Thyroid gland (tissue), 4 donors: Measurements from ENCODE around the gene KCNH6. TPM values are rescaled to one million over a fixed set of nuclear protein-coding genes. Genes with fewer than 3 reads are reported as not detected.

Experiments used
- DNase-seq, 2 donors: peaks; one replicate each; pipeline ENCODE4 v3.0.0-alpha.2; 2019
- H3K27ac ChIP-seq, 3 donors: fragments of 200-600 bp; sonication (generic); 1 replicate in 2 of 3; 2 replicates in 1 of 3; pipeline ENCODE4 v1.5.1; 2016 to 2019; ENCODE audit warnings: mild to moderate bottlenecking in 1 of 3, moderate library complexity in 1 of 3
- H3K27me3 ChIP-seq: fragments of 200-600 bp; sonication (generic); one replicate; pipeline ENCODE4 v1.5.1; 2019
- H3K36me3 ChIP-seq, 2 donors: fragments of 200-600 bp; sonication (generic); one replicate each; pipeline ENCODE4 v1.5.1; 2016 to 2019
- H3K4me1 ChIP-seq, 2 donors: fragments of 200-600 bp; sonication (generic); one replicate each; pipeline ENCODE4 v1.5.1; 2017 to 2019
- H3K4me3 ChIP-seq, 3 donors: fragments of 200-600 bp; sonication (generic); replicated peaks in 1 of 3; 1 replicate in 2 of 3; 2 replicates in 1 of 3; pipeline ENCODE4 v1.5.1; 2016; ENCODE audit warnings: mild to moderate bottlenecking in 1 of 3
- H3K9me3 ChIP-seq: fragments of 200-600 bp; sonication (generic); one replicate; pipeline ENCODE4 v1.5.1; 2017
- CTCF ChIP-seq, 6 experiments: fragments of 200-600 bp in 3 of 6; fragments of 450-650 bp in 3 of 6; sonication (generic) in 3 of 6; IDR thresholded peaks; one replicate each; pipeline ENCODE4 v1.5.1; 2016 to 2019; ENCODE audit warnings: antibody characterized with exemption in 6 of 6, mild to moderate bottlenecking in 2 of 6, inconsistent platforms in 1 of 6, moderate library complexity in 1 of 6
- POLR2A ChIP-seq, 2 donors: fragments of 450-650 bp; IDR thresholded peaks; one replicate each; pipeline ENCODE4 v1.6.1; 2017; ENCODE audit warnings: antibody characterized with exemption in 2 of 2, mild to moderate bottlenecking in 2 of 2, moderate library complexity in 1 of 2
- WGBS, 2 donors: methylation state at CpG; one replicate each; pipeline ENCODE4 v1.1.5; 2017; 5-methylcytosine and 5-hydroxymethylcytosine counted together
- intact Hi-C: fragments of 100-400 bp; cut with DNase I; formaldehyde crosslinking; loops from one replicate; pipeline ENCODE4 v1.15.1; 2023
- total RNA-seq, 4 donors: library from RNA; depleted of rRNA; stranded (reverse); fragments of >200 nt; gene quantifications; one replicate each; pipeline ENCODE4 v1.2.3, GENCODE V29; 2016

KCNH6 gene
- total RNA-seq, 4 donors from 2014 or later = 0.67 TPM; not detected in 3

DNA sequence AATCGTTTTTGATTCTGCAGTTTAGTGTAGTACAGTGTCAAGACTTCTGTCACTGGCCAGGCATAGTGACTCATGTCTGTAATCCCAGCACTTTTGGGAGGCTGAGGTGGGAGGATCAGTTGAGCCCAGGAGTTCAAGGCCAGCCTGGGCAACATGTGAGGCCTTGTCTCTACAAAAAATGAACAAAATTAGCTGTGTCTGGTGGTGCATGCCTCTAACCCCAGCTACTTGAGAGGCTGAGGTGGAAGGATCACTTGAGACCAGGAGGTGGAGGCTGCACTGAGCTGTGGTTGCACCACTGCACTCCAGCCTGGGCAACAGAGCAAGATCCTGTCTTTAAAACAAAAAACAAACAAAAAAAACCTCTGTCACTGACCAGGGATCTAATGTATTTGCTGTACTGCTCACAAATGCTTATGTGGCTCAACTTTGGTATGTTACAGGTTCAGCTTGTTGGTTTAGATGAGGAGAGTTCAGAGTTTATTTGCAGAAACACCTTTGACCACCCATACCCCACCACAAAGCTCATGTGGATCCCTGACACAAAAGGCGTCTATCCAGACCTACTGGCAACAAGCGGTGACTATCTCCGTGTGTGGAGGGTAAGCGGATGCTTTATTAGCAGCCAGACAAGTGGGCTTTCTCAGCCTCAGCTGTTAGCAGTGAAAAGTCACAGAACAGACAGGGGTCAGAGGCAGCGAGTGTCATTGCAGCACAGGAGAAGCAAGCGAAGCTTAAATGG, 55.0 kb downstream of the KCNH6 start:
- no peak overlapping the region for H3K27ac ChIP-seq
- no peaks in the 10 kb centered on the region for H3K9me3 ChIP-seq
- intact Hi-C loops = no loop called here
- TF ChIP-seq CTCF (IDR thresholded peaks at IDR 0.05) (no peak), POLR2A (IDR thresholded peaks at IDR 0.05) (no peak)
- H3K36me3 ChIP-seq = peaks cover 8 to 19% of the 10 kb centered on the region in 2 donors
- H3K4me3 ChIP-seq = no peak overlapping the region
- 87 to 94% methylated on average over 7 of the region's 7 CpGs for whole genome bisulfite sequencing, 2 donors
- no peak for DNase-seq
- peaks cover 3 to 6% of the 10 kb centered on the region in 2 donors for H3K4me1 ChIP-seq
- H3K27me3 ChIP-seq = no peaks in the 10 kb centered on the region

DNA sequence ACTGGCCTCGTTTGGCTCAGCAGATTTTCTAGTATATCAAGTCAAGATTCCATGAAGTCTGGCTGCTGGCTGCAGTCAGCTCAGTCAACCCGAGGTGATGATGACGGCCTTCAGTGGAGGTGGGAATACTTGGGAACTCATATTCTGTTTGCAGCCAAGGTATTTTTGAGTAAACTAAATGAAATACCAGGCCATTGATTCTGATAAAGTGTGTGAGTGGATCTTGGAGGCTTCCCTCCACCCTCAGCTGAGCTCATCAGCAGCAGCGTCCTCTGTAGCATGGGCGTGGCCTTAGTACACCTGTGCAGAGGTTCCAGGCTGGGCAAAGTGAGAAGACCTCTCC, 55.6 kb downstream of the KCNH6 start:
- no peak for TF ChIP-seq POLR2A (IDR thresholded peaks at IDR 0.05)
- TF ChIP-seq CTCF (IDR thresholded peaks at IDR 0.05) = no peak
- Histone ChIP-seq H3K36me3 (peaks cover 13 to 24% of the 10 kb centered on the region in 2 donors), H3K4me3 (no peak overlapping the region), H3K27ac (no peak overlapping the region), H3K9me3 (no peaks in the 10 kb centered on the region), H3K4me1 (peaks cover 3 to 6% of the 10 kb centered on the region in 2 donors), H3K27me3 (no peaks in the 10 kb centered on the region)
- WGBS, 2 donors = 75 to 82% methylated on average over 5 of the region's 5 CpGs
- no peak for DNase-seq
- intact Hi-C loops = no loop called here

- 68 to 74% methylated on average over 11 of the region's 11 CpGs for WGBS, 2 donors
- Histone ChIP-seq H3K4me1 (peaks cover 3 to 6% of the 10 kb centered on the region in 2 donors), H3K27ac (no peak overlapping the region), H3K27me3 (no peaks in the 10 kb centered on the region), H3K36me3 (peaks cover 22 to 31% of the 10 kb centered on the region in 2 donors), H3K9me3 (no peaks in the 10 kb centered on the region), H3K4me3 (no peak overlapping the region)
- intact Hi-C loops = no loop called here
- no peak for TF ChIP-seq POLR2A (IDR thresholded peaks at IDR 0.05)
- no peak for TF ChIP-seq CTCF (IDR thresholded peaks at IDR 0.05)
- no peak for DNase-seq
Observed at GRCh38 chr17:63579633-63580032, 56.5 kb downstream of the KCNH6 start.

DNA sequence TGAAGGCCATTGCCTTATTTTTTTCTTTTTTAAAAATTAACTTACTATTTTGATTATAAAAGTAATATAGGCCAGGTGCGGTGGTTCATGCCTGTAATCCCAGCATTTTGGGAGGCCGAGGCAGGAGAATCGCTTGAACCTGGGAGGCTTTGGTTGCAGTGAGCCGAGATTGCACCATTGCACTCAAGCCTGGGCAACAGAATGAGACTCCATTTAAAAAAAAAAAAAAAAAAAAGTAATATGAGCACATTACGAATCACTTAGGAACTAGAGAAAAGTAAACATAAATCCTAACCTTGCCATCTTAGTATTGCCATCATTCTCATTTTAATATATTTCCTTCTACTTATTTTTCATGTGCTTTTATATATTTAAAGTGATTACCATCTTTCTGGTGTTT, 64.6 kb downstream of the KCNH6 start:
- no peaks in the 10 kb centered on the region for H3K9me3 ChIP-seq
- H3K4me3 ChIP-seq = no peak overlapping the region
- intact Hi-C loops = no loop called here
- TF ChIP-seq POLR2A (IDR thresholded peaks at IDR 0.05) (no peak), CTCF (IDR thresholded peaks at IDR 0.05) (no peak)
- 95 to 96% methylated on average over 5 of the region's 5 CpGs for WGBS, 2 donors
- H3K27ac ChIP-seq = no peak overlapping the region
- peaks cover 73 to 79% of the 10 kb centered on the region in 2 donors for H3K36me3 ChIP-seq
- DNase-seq = no peak
- no peaks in the 10 kb centered on the region for H3K4me1 ChIP-seq
- no peaks in the 10 kb centered on the region for H3K27me3 ChIP-seq

DNA sequence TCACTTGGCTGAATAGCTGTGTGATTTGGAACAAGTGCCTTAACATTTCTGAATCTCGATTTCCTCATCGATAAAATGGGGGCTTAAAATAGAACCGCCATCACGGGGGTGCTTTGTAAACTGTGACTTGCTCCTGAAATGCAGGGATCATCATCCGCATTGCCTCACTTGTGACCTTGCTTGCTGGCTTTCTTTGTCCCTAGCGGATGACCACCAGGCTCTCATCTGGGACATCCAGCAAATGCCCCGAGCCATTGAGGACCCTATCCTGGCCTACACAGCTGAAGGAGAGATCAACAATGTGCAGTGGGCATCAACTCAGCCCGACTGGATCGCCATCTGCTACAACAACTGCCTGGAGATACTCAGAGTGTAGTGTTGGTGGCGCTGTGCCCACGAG, 65.6 kb downstream of the KCNH6 start:
- DNase-seq = no peak
- 91 to 95% methylated on average over 9 to 10 of the region's 11 CpGs for WGBS, 2 donors
- H3K27ac ChIP-seq = no peak overlapping the region
- H3K27me3 ChIP-seq = no peaks in the 10 kb centered on the region
- H3K9me3 ChIP-seq = no peaks in the 10 kb centered on the region
- TF ChIP-seq CTCF (IDR thresholded peaks at IDR 0.05) = no peak
- TF ChIP-seq POLR2A (IDR thresholded peaks at IDR 0.05) = no peak
- peaks cover 63 to 69% of the 10 kb centered on the region in 2 donors for H3K36me3 ChIP-seq
- no peak overlapping the region for H3K4me3 ChIP-seq
- intact Hi-C loops = no loop called here
- H3K4me1 ChIP-seq = no peaks in the 10 kb centered on the region
